Measurements from ENCODE around the gene DNHD1.

Gene DNHD1

DNA sequence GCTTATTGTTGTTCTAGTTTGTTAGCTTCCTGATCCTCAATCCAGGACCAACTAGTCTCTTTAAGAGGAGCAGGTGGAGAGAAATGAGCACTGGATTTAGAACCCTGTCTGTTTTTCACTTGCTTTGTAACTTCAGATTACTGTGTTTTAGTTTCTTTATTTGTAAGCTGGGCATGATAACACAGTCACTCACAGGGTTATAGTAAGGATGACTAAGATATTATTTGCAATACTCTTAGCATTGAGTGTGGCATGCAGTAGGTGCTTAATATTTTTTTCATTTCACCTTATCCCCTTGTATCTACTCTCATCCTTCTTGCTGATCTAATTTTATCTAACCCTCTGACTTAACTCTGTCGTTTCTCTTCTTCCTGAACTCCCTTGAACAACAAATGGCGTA is 33.8 kb downstream of the DNHD1 start:
- DNase-seq (ENCODE audit: extremely low read depth in 1 of 2, low read depth in 1 of 2), result no peak

DNA sequence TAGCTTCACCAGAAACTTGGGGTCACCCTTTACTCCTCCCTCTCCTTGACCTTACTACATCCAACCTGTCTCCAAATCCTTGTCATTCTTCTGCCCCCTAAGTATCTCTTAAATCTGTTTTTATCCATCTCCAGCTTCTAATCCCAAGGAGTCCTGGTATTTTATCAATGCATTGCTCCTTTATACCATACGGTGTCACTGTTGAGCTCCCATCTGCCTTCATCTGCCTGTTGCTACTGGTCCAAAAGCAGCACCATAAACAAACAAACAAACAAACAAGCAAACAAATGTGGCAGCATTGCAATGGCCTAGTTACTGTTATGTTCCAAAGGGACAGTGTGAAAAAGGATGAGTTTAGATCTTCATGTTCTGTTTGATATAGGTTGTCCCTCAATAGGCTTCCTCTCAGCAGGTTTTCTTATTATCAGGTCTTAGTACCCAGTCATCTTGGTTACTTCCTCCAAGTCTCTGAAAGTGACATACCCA is 34.2 kb downstream of the DNHD1 start:
- DNase-seq (ENCODE audit: extremely low read depth in 1 of 2, low read depth in 1 of 2), result no peak

DNA sequence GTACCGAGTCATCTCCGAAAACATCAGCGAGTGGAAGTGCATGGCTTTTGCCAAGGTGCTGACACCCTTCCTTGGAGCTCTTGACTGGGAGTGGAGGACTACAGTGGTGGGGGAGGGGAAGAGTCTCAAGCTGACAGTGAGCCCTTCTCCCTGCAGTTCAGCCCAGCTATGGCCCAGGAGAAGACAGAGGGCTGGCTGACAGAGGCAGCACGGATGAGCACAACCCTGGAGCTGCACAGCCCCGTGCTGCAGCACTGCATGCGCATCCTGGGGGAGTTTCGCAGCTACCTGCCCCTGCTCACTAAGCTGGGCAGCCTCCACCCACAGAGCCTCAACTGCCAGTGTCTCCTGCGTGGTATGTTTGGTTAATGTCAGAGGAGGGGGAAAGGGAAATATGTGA is 41.4 kb downstream of the DNHD1 start:
- DNase-seq (ENCODE audit: extremely low read depth in 1 of 2, low read depth in 1 of 2), result no peak

GRCh38 chr11:6538945-6539344 is 41.9 kb downstream of the DNHD1 start:
- DNase-seq (ENCODE audit: extremely low read depth in 1 of 2, low read depth in 1 of 2), result no peak

- DNase-seq (ENCODE audit: extremely low read depth in 1 of 2, low read depth in 1 of 2), result no peak
These were observed 42.7 kb downstream of the DNHD1 start for GRCh38 chr11:6539748-6540268.

DNA sequence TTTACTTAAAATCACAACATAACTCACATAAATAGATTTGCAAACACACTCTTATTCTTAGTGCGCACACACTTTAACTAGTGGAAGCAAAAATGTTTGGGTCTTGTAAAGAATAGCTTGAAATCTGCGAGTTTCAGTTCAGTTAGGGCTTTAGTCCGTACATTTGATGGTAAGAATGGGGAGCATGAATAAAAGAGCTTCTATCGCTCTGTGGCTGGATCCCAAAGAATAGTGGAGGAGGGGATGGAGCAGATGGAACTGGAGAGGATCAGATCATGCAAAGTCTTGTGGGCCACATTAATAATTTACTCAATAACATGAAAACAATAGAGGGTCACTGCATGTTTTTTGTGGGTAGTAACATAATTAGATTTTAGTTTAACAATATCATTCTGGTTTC is 44.3 kb downstream of the DNHD1 start:
- DNase-seq (ENCODE audit: extremely low read depth in 1 of 2, low read depth in 1 of 2), result no peak

- DNase-seq (ENCODE audit: extremely low read depth in 1 of 2, low read depth in 1 of 2), result no peak
These were observed 45.6 kb downstream of the DNHD1 start for GRCh38 chr11:6542727-6543126.

DNA sequence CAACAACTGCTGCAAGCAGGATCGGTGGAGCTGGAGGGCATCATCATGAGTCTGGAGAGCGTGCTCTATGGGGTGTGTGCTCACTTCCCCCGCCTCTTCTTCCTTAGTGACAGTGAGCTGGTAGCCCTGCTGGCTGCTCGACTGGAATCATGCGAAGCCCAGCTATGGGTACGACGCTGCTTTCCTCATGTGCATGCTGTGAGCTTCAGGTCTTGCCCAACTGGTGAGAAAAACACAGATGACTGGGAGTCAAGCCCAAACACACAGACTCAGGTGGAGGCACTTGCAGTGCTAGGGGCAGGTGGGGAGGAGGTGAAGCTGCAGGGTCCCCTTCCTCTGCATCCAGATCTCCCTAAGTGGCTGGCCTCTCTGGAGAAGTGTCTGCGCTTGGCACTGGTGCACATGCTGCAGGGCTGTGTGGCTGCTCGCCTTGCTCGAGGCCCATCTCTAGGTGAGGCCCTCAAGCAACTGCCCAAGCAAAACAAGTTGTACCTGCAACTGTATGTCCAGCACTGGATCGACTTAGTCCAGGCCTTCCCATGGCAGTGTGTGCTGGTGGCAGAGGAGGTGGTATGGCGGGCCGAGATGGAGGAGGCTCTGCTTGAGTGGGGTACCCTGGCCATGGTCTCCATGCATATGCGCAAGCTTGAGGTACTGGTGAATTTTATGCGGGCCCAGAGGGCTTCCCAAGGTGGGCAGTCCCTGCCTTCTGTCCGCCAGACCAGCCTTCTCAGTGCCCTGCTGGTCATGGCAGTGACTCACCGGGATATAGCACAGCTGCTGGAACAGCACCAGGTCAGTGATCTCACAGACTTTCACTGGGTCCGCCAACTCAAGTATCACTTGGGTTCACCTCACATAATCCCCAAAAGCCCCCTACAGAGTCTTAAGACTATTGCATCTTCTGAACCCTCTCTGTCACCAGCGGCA is 48.1 kb downstream of the DNHD1 start:
- no peak for DNase-seq (ENCODE audit: extremely low read depth in 1 of 2, low read depth in 1 of 2)

DNA sequence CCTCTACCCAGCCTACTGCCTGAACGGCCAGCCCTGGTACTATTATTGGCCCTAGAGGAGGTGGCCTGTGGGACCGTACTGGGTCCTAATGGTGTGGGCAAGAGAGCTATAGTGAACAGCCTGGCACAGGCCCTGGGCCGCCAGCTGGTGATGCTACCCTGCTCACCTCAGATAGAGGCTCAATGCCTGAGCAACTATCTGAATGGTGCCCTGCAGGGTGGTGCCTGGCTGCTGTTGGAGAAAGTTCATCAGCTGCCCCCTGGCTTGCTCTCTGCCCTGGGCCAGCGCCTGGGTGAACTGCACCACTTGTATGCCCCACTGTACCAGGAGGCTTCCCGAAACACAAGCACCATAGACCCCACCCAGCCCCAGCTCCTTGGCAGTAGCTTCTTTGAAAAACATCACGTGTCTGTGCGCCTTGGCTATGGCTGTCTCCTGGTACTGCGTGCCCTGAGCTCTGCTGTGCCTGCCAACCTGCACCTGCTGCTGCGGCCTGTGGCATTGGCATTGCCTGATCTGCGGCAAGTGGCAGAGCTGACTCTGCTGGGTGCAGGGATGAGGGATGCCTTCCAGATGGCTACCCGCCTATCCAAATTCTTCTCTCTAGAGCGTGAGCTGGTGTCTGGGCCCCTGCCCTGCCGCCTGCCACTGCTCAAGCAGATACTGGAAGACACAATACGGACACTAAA is 49.0 kb downstream of the DNHD1 start:
- no peak for DNase-seq (ENCODE audit: extremely low read depth in 1 of 2, low read depth in 1 of 2)

DNA sequence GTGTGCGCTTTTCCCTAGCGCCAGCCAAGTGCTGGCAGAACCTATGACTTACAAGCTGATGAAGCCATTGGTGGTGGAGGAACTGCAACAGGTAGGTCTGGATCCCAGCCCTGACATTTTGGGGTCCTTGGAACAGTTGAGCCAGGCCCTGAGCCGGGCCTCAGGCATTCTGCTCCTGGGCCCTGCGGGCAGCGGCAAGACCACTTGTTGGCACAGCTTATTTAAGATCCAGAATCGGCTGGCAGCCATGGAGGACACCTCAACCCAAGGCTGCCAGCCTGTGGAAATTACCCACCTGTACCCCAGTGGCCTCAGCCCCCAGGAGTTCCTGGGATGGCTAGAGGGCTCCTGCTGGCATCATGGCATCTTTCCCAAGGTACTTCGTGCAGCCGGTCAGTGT is 49.7 kb downstream of the DNHD1 start:
- DNase-seq (ENCODE audit: extremely low read depth in 1 of 2, low read depth in 1 of 2), result no peak

GRCh38 chr11:6547177-6547576 is 50.1 kb downstream of the DNHD1 start:
- no peak for DNase-seq (ENCODE audit: extremely low read depth in 1 of 2, low read depth in 1 of 2)

DNA sequence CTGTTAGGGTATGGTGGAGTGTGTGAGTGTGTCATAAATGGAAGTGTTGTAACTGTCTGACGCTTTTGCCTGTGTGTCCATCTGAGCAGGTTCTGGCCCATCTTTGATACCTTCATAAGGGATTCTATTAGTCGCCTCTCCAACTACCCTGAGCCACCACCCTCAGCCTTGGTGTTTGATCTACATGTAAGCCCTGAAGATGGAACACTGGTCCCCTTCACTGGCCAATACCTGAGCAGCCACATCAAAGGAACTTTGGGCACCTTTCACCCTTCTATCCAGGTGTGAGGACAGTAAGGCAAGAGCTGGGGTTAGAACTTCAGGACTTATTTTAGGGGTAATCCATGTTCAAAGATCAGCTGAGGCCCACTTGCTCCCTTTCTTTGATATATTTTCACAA is 51.0 kb downstream of the DNHD1 start:
- DNase-seq (ENCODE audit: extremely low read depth in 1 of 2, low read depth in 1 of 2), result no peak

DNA sequence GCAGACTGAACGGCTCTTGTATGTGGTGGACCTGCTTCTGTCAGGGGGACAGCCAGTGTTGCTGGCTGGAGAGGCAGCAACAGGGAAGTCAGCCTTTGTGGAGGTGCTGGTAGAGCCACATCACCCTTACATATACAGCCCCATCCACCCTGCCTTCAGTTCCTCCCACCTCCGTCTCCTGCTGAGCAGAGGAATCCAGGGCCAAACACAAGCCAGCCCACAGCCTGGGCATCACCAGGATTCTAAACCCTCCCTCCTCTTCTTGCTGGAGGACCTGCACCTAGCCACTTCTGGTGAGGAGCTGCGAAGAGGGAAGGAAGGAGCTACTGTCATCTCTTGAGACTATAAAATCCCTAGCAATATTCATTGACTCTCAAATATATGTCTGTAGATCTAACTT is 51.6 kb downstream of the DNHD1 start:
- DNase-seq (ENCODE audit: extremely low read depth in 1 of 2, low read depth in 1 of 2), result no peak

GRCh38 chr11:6553634-6554033 is 56.6 kb downstream of the DNHD1 start:
- no peak for DNase-seq (ENCODE audit: extremely low read depth in 1 of 2, low read depth in 1 of 2)

DNA sequence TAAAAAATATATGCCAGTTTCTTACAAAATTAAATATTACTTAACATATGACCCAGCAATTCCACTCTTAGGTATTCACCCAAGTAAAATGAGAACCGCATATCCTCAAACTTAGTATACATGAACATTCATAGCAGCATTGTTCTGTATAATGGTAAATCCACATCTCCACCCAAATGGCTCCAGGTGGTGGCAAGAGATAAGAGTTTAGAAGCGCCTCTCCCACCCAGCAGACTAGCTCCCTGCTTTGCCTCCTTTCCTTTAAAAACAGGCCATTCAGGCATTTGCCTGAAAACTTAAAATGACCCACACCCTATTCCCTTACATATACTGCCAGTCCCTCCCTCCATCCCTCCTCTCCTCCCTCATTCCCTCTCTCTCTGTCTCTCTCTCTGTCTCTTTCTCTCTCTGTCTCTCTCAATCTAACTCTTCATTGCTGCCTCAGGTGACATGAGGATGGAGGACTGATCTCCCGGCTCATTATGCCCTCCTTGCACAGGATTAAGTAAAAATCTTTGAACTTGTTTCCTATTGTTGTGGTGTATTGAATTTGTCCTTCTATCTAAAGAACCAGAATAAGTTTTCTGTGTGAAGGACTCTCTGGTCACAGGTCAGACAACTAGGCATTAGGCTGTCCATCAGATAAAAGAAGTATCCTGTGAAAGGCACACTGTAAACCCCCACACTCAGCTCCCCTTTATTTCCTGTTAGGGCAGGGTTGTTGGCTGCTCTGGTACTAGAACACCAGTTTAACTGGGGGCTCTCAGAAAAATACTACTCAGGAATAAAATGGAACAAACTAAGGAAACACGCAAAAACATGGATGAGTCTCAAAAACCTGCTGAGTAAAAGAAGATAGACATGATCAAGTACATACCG is 58.0 kb downstream of the DNHD1 start:
- no peak for DNase-seq (ENCODE audit: extremely low read depth in 1 of 2, low read depth in 1 of 2)

DNA sequence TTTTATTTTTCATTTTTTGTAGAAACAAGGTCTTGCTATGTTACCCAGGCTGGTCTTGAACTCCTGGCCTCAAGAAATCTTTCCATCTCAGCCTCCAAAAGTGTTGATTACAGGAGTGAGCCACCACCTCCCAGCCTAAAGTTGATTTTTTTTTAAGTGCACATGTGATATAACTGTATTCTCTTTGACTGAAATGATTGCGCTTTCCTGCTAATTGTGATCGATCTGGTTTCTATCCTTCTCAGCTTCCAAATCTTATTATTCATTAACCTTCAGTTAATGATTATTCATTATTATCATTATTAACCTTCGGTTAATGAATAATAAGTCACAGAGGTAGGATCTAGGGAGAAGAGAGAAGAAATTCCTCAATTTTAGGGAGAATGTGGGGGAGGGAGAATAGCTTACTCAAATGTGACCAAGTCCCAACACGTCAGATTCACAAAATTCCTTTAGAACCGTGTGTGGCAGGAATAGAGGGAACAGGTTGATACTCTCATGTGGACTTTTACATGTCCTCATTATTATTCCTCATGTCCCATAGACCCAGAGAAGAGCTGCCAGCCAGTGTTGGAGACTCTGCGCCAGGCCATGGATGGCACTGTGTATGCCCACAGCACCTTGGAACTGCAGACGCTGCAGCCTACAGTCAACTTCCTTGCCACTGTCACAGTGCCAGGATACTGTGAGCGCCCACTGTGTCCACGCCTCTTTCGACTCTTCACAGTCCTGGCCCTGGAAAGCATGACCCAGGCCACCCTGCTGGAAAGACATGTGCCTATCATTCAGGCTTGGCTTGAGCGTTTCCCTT is 59.3 kb downstream of the DNHD1 start:
- no peak for DNase-seq (ENCODE audit: extremely low read depth in 1 of 2, low read depth in 1 of 2)

DNA sequence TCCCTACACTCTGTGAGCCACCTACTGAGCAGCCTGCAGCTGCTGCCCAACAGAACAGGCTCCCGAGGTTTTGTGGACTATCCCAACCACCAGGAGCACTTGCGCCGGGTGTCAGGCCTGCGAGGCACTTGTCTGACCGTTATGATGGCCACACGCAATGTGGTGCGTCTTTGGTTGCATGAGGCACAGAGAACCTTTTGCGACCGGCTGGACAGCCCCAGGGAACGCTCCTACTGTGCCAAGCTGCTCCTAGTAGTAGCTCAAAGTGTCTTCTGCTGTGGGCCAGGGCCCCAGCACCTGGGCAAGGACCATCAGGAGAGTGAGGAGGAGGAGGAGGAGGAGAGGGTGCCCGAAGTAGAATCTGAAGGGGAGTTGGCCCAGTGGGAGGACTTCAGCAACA is 60.0 kb downstream of the DNHD1 start:
- no peak for DNase-seq (ENCODE audit: extremely low read depth in 1 of 2, low read depth in 1 of 2)

DNA sequence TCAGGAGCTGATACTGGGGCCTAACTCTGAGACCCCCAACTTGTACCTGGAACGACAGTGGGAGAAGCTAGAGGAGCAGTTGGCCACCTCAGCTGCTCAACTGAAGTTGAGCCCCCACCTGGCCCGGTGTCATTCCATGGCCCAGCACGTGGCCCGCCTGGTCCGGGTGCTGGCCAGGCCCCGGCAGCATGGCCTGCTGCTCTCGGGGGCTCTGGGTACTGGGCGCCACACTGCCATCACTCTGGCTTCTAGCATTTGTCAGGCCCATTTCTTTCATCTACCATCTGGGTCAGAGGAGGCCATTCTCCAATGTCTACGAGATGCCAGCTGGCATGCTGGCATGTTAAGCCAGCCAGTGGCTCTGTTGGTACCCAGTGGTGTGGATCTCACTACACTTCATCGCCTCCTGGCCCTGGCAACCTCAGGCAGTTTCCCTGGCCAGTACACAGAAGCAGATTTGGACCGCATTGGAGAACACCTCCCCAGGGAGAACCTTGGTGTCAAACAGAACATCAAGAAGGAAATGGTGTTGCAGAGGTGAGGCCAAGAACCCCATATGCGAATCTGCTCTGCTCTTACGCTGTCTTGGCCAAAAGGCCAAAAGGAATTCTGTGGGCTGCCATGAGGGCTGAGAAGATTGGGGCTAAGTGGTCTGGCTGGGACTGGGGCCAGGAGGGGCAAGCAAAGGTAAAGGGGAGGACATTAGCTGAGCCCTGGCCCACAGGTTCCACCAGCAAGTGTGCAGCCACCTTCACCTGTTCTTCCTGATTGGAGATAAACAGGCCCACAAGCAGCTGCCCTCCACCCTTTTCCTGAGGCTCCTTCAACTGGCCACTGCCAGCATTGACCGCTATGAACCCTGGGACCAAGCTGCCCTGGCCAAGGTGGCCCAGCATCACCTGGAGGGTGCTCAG is 60.9 kb downstream of the DNHD1 start:
- DNase-seq (ENCODE audit: extremely low read depth in 1 of 2, low read depth in 1 of 2), result no peak

GRCh38 chr11:6559369-6559768 is 62.3 kb downstream of the DNHD1 start:
- DNase-seq (ENCODE audit: extremely low read depth in 1 of 2, low read depth in 1 of 2), result no peak
